ENCODE data around the gene B4GAT1.

B4GAT1 gene

GRCh38 chr11:66314561-66315497 lies 32.6 kb downstream of the B4GAT1 start:
- Histone ChIP-seq H2AK5ac (ENCODE audit: low read length, severe bottlenecking) (peak overlapping the region; percentile 11), H4K91ac (ENCODE audit: low read length) (peak overlapping the region; percentile 79), H2AFZ (ENCODE audit: low read depth, low read length) (no peak overlapping the region), H3K9ac (ENCODE audit: low read length) (peak overlapping the region; percentile 94), H3K4me2 (ENCODE audit: low read length, poor library complexity, severe bottlenecking) (no peak overlapping the region), H2BK120ac (ENCODE audit: low read depth, low read length) (peak overlapping the region; percentile 94), H3K36me3 (ENCODE audit: control insufficient read depth in 1 of 2, insufficient read depth in 2 of 2, low read depth in 1 of 2, low read length in 2 of 2) (peaks cover 8 to 17% of the 10 kb centered on the region in 2 experiments), H3K4me3 (ENCODE audit: insufficient read depth in 1 of 2, low read depth in 1 of 2, low read length in 2 of 2) (peak overlapping the region in 1 of 2 experiments; percentile 99), H3K27me3 (ENCODE audit: control insufficient read depth in 1 of 2, insufficient read depth in 1 of 2, low read length in 2 of 2) (no peaks in the 10 kb centered on the region), H3K27ac (ENCODE audit: low read length, poor library complexity, severe bottlenecking) (no peak overlapping the region), H2BK5ac (ENCODE audit: low read depth, low read length, poor library complexity, severe bottlenecking) (no peak overlapping the region), H3K4me1 (ENCODE audit: control insufficient read depth, insufficient read depth, low read depth, low read length) (peaks cover 51% of the 10 kb centered on the region), H2BK15ac (ENCODE audit: low read depth, poor library complexity, severe bottlenecking) (peak overlapping the region; percentile 71), H3K9me3 (ENCODE audit: control insufficient read depth, low read length) (no peaks in the 10 kb centered on the region), H3K18ac (ENCODE audit: low read depth in 1 of 2, low read length in 2 of 2) (peak overlapping the region; percentile 76 to 98), H3K79me1 (replicated peaks; ENCODE audit: low read length, poor library complexity, severe bottlenecking) (peaks cover 5% of the 10 kb centered on the region), H3K14ac (ENCODE audit: low read length in 2 of 2) (peak overlapping the region in 1 of 2 experiments; percentile 3), H2BK12ac (ENCODE audit: low read length in 2 of 2) (peak overlapping the region; percentile 86 to 89), H3K23ac (ENCODE audit: low read length in 2 of 2) (peak overlapping the region in 1 of 2 experiments; percentile 30), H3K4ac (ENCODE audit: low read depth in 1 of 2, low read length in 2 of 2) (peak overlapping the region; percentile 90 to 96), H4K8ac (ENCODE audit: low read length) (peak overlapping the region; percentile 32)
- WGBS = 91% methylated on average over 17 of the region's 17 CpGs
- DNase-seq = no peak

DNA sequence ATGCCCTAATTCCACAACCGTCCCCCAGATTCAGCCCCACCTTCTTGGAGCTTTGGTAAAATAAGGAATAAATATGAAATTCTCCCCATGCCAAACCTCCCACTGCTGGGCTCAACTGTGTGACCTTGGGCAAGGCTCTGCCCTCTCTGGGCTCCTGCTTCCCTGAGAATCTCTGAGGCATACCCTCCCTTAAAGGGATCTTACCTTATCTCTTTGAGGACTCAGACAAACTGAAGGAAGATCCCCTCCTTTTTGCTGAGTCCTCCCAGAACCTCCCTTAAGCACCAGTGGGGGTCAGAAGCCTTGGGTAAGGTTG lies 33.3 kb downstream of the B4GAT1 start:
- Histone ChIP-seq H2AK5ac (ENCODE audit: low read length, severe bottlenecking) (peak overlapping the region; percentile 57), H2BK15ac (ENCODE audit: low read depth, poor library complexity, severe bottlenecking) (no peak overlapping the region), H3K4me2 (ENCODE audit: low read length, poor library complexity, severe bottlenecking) (no peak overlapping the region), H4K91ac (ENCODE audit: low read length) (peak overlapping the region; percentile 96), H3K79me1 (replicated peaks; ENCODE audit: low read length, poor library complexity, severe bottlenecking) (peaks cover 5% of the 10 kb centered on the region), H2BK5ac (ENCODE audit: low read depth, low read length, poor library complexity, severe bottlenecking) (no peak overlapping the region), H3K18ac (ENCODE audit: low read depth in 1 of 2, low read length in 2 of 2) (peak overlapping the region; percentile 76 to 98), H3K9ac (ENCODE audit: low read length) (peak overlapping the region; percentile 94), H3K9me3 (ENCODE audit: control insufficient read depth, low read length) (no peaks in the 10 kb centered on the region), H3K36me3 (ENCODE audit: control insufficient read depth in 1 of 2, insufficient read depth in 2 of 2, low read depth in 1 of 2, low read length in 2 of 2) (peaks cover 8 to 17% of the 10 kb centered on the region in 2 experiments), H3K27me3 (ENCODE audit: control insufficient read depth in 1 of 2, insufficient read depth in 1 of 2, low read length in 2 of 2) (no peaks in the 10 kb centered on the region), H2BK120ac (ENCODE audit: low read depth, low read length) (peak overlapping the region; percentile 94), H4K8ac (ENCODE audit: low read length) (peak overlapping the region; percentile 98), H3K23ac (ENCODE audit: low read length in 2 of 2) (peak overlapping the region in 1 of 2 experiments; percentile 30), H3K4ac (ENCODE audit: low read depth in 1 of 2, low read length in 2 of 2) (peak overlapping the region; percentile 90 to 97), H3K27ac (ENCODE audit: low read length, poor library complexity, severe bottlenecking) (no peak overlapping the region), H2AFZ (ENCODE audit: low read depth, low read length) (no peak overlapping the region), H2BK12ac (ENCODE audit: low read length in 2 of 2) (peak overlapping the region in 1 of 2 experiments; percentile 86), H3K14ac (ENCODE audit: low read length in 2 of 2) (no peak overlapping the region), H3K4me1 (ENCODE audit: control insufficient read depth, insufficient read depth, low read depth, low read length) (peaks cover 51% of the 10 kb centered on the region), H3K4me3 (ENCODE audit: insufficient read depth in 1 of 2, low read depth in 1 of 2, low read length in 2 of 2) (peak overlapping the region in 1 of 2 experiments; percentile 99)
- WGBS = no CpG with 5 or more reads among the region's 1 CpG
- DNase-seq = no peak

DNA sequence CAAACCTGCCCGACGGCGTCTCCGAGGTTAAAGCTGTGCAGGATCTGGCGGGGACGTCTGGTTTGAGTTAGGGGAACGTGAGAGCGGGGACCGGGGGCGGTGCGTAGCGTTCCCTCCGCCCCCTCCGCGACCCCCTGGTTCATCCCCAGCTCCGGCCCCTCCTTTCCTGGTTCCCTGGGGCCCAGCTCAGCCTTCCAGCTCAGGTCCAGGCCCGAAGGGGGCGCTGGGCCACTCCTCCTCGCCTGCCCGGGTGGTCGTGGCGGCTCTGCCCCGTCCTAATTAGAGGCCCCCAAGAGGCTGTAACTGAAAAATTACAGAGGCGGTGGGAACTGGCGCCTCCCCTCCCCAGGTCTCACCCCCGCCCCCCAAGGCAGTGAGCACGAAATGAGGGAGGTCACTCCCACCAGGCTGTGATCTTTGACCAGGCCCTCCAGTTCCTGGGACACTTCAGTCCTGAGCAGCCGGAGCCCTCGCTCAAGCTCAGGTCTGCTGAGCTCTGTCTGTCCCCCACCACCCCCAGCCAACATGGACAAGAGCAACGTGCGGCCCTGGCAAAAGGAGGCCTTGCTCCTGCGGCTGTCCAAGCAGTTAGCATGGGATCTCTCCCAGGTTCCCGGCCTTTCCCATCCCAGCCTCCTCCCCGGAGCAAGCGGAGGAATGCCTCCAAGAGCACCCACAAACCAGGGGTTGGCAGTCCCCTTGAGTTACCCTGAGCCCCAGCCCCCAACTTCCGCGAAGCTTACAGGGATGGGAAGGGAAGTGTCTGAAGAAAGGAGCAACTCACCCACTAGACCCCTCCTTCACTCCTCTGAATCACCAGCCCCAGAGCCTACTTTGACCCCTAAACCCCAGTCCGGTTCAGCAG lies 33.9 kb downstream of the B4GAT1 start:
- Histone ChIP-seq H3K9me3 (ENCODE audit: control insufficient read depth, low read length) (no peaks in the 10 kb centered on the region), H2BK12ac (ENCODE audit: low read length in 2 of 2) (peak overlapping the region; percentile 42 to 96), H3K4me3 (ENCODE audit: insufficient read depth in 1 of 2, low read depth in 1 of 2, low read length in 2 of 2) (peak overlapping the region; percentile 21 to 99), H3K14ac (ENCODE audit: low read length in 2 of 2) (peak overlapping the region; percentile 29 to 76), H2BK5ac (ENCODE audit: low read depth, low read length, poor library complexity, severe bottlenecking) (peak overlapping the region; percentile 48), H3K4ac (ENCODE audit: low read depth in 1 of 2, low read length in 2 of 2) (peak overlapping the region; percentile 90 to 97), H4K8ac (ENCODE audit: low read length) (peak overlapping the region; percentile 98), H2AK5ac (ENCODE audit: low read length, severe bottlenecking) (peak overlapping the region; percentile 57), H3K27me3 (ENCODE audit: control insufficient read depth in 1 of 2, insufficient read depth in 1 of 2, low read length in 2 of 2) (no peaks in the 10 kb centered on the region), H2AFZ (ENCODE audit: low read depth, low read length) (no peak overlapping the region), H3K36me3 (ENCODE audit: control insufficient read depth in 1 of 2, insufficient read depth in 2 of 2, low read depth in 1 of 2, low read length in 2 of 2) (peaks cover 8 to 17% of the 10 kb centered on the region in 2 experiments), H3K79me1 (replicated peaks; ENCODE audit: low read length, poor library complexity, severe bottlenecking) (peaks cover 5% of the 10 kb centered on the region), H3K4me2 (ENCODE audit: low read length, poor library complexity, severe bottlenecking) (peak overlapping the region; percentile 44), H3K18ac (ENCODE audit: low read depth in 1 of 2, low read length in 2 of 2) (peak overlapping the region; percentile 98 to 99), H2BK120ac (ENCODE audit: low read depth, low read length) (peak overlapping the region; percentile 94), H3K23ac (ENCODE audit: low read length in 2 of 2) (peak overlapping the region; percentile 81 to 94), H3K4me1 (ENCODE audit: control insufficient read depth, insufficient read depth, low read depth, low read length) (peaks cover 51% of the 10 kb centered on the region), H4K91ac (ENCODE audit: low read length) (peak overlapping the region; percentile 96), H2BK15ac (ENCODE audit: low read depth, poor library complexity, severe bottlenecking) (peak overlapping the region; percentile 99), H3K9ac (ENCODE audit: low read length) (peak overlapping the region; percentile 94), H3K27ac (ENCODE audit: low read length, poor library complexity, severe bottlenecking) (peak overlapping the region; percentile 95)
- WGBS = 5% methylated on average over 27 of the region's 38 CpGs
- peak; percentile 63 for DNase-seq

Data from mesenchymal stem cell (in vitro differentiated cells and primary cell).